Daoy (cell line): ENCODE data around the gene RACGAP1. TPM values are rescaled to one million over a fixed set of nuclear protein-coding genes. Genes with fewer than 3 reads are reported as not detected.
A peak's percentile ranks its signal among the peaks of the same experiment; 100 is the strongest.

ENCODE experiments used
- DNase-seq: peaks from one replicate; pipeline ENCODE4 v3.0.0-alpha.2; 2015; ENCODE audit warnings: low read depth
- total RNA-seq: library from RNA; depleted of rRNA; stranded (reverse); fragments of >200 nt; shearing (Covaris generic); gene quantifications from 2 replicates; pipeline ENCODE4 v1.2.3, GENCODE V29; 2014

Gene RACGAP1
- total RNA-seq, 1 experiment from 2014 or later = 223 TPM

GRCh38 chr12:49954863-49955830 is 70.1 kb downstream of the RACGAP1 start:
- DNase-seq = no peak

DNA sequence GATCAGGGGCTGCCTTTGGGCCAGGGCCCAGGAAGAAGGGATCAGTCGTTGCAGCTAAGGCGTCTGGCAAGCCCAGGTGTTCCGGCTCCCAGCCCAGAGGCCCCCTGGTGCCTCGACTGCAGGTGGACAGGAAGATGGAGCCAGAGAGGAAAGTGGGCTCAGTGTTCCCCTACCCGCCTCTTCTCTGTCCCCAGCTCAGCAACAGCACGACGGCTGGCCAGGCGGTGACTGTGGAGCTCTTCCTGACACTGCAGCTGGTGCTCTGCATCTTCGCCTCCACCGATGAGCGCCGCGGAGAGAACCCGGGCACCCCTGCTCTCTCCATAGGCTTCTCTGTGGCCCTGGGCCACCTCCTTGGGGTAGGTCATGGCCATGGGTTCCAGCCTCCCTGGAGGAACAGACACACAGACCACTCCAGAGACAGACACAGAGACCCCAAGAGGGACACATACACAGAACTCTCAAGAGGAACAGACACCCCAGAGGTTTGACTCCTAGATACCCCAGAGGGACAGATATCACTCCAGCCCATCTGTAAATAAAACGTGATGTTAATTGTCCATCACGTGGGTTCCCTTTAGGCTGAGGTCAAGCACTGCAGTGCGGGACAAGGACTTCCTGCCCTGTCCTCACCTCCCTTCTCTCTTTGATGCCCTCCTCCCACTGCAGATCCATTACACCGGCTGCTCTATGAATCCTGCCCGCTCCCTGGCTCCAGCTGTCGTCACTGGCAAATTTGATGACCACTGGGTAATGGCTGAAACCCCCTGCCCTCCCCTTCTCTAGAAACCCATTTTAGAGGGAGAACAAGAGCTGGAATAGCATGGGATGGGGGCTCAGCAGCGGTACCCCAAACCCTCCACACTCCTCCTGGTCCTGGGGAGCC is 71.1 kb downstream of the RACGAP1 start:
- DNase-seq = no peak

DNA sequence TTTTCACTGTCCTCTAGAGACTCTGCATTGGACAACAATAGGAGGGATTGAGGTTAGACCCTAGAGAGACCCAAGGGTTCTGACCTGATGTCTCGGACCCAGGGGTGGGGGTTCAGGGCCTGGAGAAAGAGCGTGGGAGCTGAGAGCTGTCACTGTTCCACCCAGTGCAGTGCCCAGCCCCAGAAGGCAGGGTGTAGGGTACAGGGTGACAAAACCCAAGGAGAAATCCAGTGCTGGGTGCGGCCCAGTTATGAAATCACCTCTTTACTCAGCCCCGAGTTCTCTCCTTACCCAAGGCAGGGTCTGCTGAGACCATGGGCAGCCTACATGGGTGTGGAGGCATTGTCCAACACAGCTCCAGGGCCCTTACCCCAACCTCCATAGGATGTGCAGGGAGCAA is 72.1 kb downstream of the RACGAP1 start:
- no peak for DNase-seq

- DNase-seq = no peak
Observed at GRCh38 chr12:49952391-49953055, 72.8 kb downstream of the RACGAP1 start.

DNA sequence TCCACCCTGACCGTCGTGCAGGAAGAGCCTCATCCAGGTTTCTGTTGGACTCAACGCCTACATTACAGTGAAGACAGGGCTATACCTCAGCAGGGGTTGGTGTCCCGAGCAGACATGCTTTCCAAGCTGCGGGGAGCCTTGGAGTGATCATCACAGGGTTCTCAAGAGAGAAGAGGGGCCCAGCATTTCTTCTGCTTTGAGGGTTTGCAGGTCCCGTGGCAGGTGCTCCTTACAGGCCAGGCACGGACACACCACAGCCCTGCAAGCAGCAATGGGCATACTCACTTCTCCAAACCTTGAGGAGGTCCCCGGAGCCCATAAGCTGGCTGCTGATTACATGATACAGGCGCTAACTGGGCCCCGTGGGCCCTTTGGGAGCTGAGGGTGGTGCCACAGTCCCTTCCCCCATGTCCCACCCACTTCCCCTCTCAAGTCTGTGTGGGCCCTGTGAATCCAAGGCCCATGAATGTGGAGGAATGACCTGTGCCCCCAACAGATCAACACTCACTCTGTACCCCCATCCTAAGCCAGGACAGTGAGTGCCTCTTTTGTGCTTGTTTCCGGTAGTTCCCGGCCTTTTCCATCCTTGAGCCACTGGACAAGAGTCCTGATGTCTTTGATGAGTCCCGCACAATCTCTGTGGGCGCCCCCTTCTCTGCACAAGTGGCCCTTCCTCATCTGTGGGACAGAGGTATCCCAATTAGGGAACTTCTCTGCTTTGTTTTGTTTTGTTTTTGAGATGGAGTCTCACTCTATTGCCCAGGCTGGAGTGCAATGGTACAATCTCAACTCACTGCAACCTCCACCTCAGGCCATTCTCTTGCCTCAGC is 73.7 kb downstream of the RACGAP1 start:
- DNase-seq = no peak

DNA sequence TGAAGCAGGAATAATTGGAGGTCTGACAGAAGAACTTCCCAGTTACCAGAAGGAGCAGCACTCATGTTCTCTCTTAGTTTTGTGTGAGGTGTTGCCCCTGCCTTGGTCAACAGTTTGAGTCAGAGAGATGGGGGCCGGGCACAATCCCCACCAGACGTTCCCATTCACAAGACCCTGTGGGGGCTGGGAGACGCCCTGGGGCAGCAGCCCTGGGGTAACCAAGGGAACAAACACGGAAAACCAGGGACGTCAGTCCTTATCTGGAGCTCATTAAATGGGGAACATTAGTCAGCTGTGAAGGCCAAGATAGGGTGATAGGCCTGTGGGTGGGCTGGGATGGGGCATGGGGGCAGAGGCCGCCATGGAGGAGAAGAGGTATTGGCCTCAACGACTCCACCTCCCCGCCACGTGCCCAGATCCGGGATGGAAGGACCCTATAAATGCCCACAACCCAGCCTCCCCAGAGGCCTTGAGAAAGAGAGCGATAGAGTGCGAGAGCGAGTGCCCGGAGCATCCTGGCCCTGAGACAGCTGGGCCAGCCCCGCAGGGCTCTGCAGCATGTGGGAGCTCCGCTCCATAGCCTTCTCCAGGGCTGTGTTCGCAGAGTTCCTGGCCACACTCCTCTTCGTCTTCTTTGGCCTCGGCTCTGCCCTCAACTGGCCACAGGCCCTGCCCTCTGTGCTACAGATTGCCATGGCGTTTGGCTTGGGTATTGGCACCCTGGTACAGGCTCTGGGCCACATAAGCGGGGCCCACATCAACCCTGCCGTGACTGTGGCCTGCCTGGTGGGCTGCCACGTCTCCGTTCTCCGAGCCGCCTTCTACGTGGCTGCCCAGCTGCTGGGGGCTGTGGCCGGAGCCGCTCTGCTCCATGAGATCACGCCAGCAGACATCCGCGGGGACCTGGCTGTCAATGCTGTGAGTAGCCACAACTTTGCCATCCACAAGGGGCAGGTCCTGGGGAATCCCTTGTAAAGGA is 74.7 kb downstream of the RACGAP1 start, which contains the start of gene AQP2:
Gene AQP2, plus strand, starts transcription at position 465 of the 979 bp plus-strand sequence. Its CDS starts 94 bp downstream, at position 559.
- no peak for DNase-seq

DNA sequence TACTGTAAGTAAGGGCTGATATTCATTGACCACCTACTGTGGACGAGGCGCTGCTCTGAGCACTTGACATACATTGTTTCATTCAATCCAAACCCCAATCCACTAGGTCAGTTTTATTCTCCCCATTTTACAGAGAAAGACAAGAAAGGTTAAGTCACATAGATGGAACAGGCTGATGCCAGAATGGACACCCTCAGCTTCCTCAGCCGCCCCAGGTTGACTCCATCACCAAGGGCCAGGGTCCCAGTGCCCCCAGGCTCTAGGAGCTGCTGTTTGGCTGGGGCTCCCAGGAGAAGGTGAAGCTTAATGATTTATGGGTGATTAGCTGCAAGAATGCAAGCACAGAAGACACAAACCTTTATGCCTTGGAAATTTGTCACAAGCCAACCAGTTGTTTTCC is 75.4 kb downstream of the RACGAP1 start:
- no peak for DNase-seq

- DNase-seq = no peak
Observed at GRCh38 chr12:49948866-49949845, 76.1 kb downstream of the RACGAP1 start.

GRCh38 chr12:49947593-49948226 is 77.6 kb downstream of the RACGAP1 start:
- DNase-seq = no peak

- DNase-seq = no peak
Observed at GRCh38 chr12:49946497-49946896, 78.8 kb downstream of the RACGAP1 start.

- no peak for DNase-seq
Observed at GRCh38 chr12:49946086-49946485, 79.2 kb downstream of the RACGAP1 start.

- DNase-seq = peak; percentile 91
Observed at GRCh38 chr12:49945394-49946080, 79.8 kb downstream of the RACGAP1 start.

DNA sequence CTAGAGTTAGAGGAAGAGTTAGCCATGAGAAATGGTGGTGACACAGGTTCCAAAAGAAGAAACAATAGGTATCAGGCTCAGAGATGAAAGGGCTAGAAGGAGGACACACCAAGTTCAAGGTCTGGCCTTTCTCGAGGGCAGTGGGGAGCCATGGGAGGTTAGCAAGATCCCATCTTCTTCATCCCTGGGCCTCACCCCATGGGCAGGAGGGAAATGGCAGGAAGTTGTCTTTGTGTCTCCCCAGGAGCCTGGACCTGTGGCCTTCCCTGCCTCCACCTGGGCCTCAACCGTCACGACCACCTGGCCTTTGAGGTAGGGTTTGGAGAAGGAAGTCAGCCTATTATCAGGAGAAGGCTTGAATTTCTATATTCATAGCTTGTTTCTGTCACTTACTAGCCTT is 80.6 kb downstream of the RACGAP1 start:
- no peak for DNase-seq

GRCh38 chr12:49944046-49944445 is 81.2 kb downstream of the RACGAP1 start:
- DNase-seq = no peak

- no peak for DNase-seq
Observed at GRCh38 chr12:49943625-49943960, 81.7 kb downstream of the RACGAP1 start.

- DNase-seq = no peak
Observed at GRCh38 chr12:49942921-49943624, 82.2 kb downstream of the RACGAP1 start.

DNA sequence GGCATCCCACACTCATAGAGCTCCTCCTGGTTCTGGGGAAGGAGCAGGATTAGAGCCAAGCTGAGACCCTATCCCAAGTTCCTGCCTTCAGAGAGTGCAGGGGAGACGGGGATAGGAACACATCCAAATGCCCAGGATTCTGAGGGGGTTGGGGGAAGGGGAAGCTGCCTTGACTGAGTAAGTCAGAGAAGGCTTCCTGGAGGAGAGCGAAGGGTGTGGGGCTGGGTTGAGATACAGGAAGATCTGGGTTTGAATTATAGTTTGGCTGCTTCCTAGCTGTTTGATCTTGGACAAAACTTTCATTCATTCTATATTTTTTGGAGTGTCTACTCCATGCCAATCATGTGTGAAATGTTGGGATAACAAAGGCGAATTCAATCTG is 82.8 kb downstream of the RACGAP1 start:
- no peak for DNase-seq
